ENCODE measurements around the gene WDR35.

GRCh38 chr2:19871836-19872235 is 118.1 kb downstream of the WDR35 start:
- TF ChIP-seq CTCF (IDR thresholded peaks at IDR 0.05; ENCODE audit: extremely low read depth in 1 of 2, insufficient read depth in 1 of 2, low read depth in 1 of 2, low read length in 2 of 2) (no peak), EZH2 (IDR thresholded peaks at IDR 0.05; ENCODE audit: borderline replicate concordance, low read depth, low read length, severe bottlenecking) (no peak), FOS (IDR thresholded peaks at IDR 0.05; ENCODE audit: borderline replicate concordance, insufficient read depth, low read length) (no peak), MAX (IDR thresholded peaks at IDR 0.05; ENCODE audit: insufficient read depth, insufficient read length) (no peak), POLR2AphosphoS5 (IDR thresholded peaks at IDR 0.05; ENCODE audit: insufficient read depth, low read depth, low read length) (no peak), POLR2A (IDR thresholded peaks at IDR 0.05; ENCODE audit: low read depth, low read length) (no peak)
